ENCODE results near the gene COQ9.

COQ9 gene

DNA sequence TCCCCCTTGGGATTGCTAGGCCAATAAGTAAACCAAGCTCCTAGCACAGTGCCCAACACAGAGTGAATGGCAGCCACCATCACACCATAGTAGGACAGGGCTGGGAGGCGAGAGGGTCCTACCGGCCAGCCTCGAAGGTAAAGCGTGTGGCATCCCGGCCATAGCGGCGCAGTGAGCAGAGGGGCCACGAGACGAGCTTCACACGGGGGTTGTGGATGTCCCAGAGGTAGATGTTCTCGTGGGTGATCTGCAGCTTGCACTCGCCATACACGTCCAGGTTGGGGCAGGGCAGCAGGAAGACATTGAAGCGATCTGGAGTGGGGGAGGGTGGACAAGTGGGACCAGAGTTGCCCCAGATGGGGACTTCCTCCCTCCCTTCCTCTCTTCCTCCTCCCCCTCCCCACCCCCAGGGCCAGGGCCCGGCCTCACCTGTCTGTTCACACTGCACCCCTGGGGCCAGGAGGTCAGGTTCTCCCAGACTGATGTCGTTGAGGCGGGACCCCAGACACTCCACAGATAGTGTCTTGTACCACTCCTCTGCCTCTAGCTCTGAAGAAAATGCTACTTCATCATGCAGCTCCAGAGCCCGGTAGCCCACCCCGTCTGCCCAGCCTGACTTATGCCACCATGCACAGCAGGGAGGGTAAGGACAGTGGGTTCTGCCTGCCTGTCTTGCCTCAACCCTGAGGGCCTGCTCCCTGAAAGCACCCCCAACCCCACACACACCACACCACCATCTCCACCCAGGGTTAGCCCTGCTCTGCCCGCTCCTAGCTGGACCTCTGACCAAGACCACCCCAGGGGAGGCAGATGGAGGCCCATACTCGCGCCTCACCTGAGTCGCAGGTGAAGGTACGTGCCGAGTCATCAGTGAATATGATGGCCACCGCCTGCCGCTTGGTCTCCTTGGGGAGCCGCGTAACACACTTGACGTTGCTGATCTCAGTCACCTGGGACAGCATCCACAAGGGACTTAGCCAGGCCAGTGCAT is 27.7 kb downstream of the COQ9 start:
- no peak for TF ChIP-seq BACH2 (CRISPR knock-in tag; IDR thresholded peaks at IDR 0.05; ENCODE audit: borderline replicate concordance)
- TF ChIP-seq TCF4 (CRISPR knock-in tag; IDR thresholded peaks at IDR 0.05; ENCODE audit: borderline replicate concordance) = no peak
- TF ChIP-seq TOX (CRISPR knock-in tag; IDR thresholded peaks at IDR 0.05; ENCODE audit: borderline replicate concordance) = no peak
- no peak for TF ChIP-seq PPARA (CRISPR knock-in tag; IDR thresholded peaks at IDR 0.05; ENCODE audit: borderline replicate concordance)
- TF ChIP-seq ZFP3 (CRISPR knock-in tag; IDR thresholded peaks at IDR 0.05) = no peak
- TF ChIP-seq OSR1 (CRISPR knock-in tag; IDR thresholded peaks at IDR 0.05) = no peak
- no peak for TF ChIP-seq ZNF70 (CRISPR knock-in tag; IDR thresholded peaks at IDR 0.05)
- TF ChIP-seq GLIS3 (CRISPR knock-in tag; IDR thresholded peaks at IDR 0.05) = no peak
- no peak for TF ChIP-seq RARB (CRISPR knock-in tag; IDR thresholded peaks at IDR 0.05)
- no peak for TF ChIP-seq SNAI2 (CRISPR knock-in tag; IDR thresholded peaks at IDR 0.05)
- no peak for TF ChIP-seq TSHZ2 (CRISPR knock-in tag; IDR thresholded peaks at IDR 0.05)
- ATAC-seq = no peak

DNA sequence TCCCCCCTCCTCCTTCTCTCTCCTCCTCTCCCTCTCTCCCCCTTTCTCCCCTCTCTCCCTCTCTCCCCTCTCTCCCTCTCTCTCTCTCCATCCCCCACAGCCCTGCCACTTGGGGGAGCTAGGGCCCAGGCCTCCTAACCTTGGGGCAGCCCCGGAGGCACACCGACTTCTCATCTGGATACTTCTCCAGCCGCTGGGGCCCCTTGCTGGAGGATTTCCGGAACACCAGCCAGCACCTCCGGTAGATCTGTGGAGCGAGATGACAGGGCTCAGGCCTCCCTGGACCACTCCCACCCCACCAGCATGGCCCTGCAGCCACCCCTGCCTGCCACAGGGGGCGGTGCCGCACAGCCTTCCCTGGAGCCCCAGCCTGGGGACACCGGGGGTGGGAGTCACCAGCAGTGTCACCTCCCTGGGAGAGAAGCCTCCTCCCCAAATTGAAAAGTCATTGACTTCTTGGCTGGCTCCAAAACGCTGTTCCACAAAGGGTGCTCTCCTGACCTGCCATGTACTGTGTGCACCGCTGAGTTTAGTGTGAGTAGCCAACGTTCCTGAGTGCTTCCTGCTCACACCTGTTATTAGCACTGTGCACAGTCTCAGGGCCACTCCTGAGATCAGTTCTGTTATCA is 28.5 kb downstream of the COQ9 start:
- TF ChIP-seq GLIS3 (CRISPR knock-in tag; IDR thresholded peaks at IDR 0.05) (no peak), ARNTL (CRISPR knock-in tag; IDR thresholded peaks at IDR 0.05; ENCODE audit: borderline replicate concordance, low read depth) (no peak), PATZ1 (CRISPR knock-in tag; IDR thresholded peaks at IDR 0.05; ENCODE audit: borderline replicate concordance) (no peak), TSHZ2 (CRISPR knock-in tag; IDR thresholded peaks at IDR 0.05) (no peak), RARB (CRISPR knock-in tag; IDR thresholded peaks at IDR 0.05) (no peak), ZFP30 (CRISPR knock-in tag; IDR thresholded peaks at IDR 0.05) (no peak), ZNF565 (CRISPR knock-in tag; conservative IDR thresholded peaks at IDR 0.05; ENCODE audit: low read depth) (no peak), ESRRG (CRISPR knock-in tag; IDR thresholded peaks at IDR 0.05) (no peak), TCF4 (CRISPR knock-in tag; IDR thresholded peaks at IDR 0.05; ENCODE audit: borderline replicate concordance) (no peak), ZFP3 (CRISPR knock-in tag; IDR thresholded peaks at IDR 0.05) (no peak), ZNF8 (CRISPR knock-in tag; IDR thresholded peaks at IDR 0.05) (no peak), OSR1 (CRISPR knock-in tag; IDR thresholded peaks at IDR 0.05) (no peak), POU6F1 (CRISPR knock-in tag; IDR thresholded peaks at IDR 0.05; ENCODE audit: borderline replicate concordance, low read depth) (no peak), CSDC2 (CRISPR knock-in tag; IDR thresholded peaks at IDR 0.05) (no peak), CREB5 (CRISPR knock-in tag; IDR thresholded peaks at IDR 0.05; ENCODE audit: low read depth) (no peak), TOX (CRISPR knock-in tag; IDR thresholded peaks at IDR 0.05; ENCODE audit: borderline replicate concordance) (no peak), SNAI2 (CRISPR knock-in tag; IDR thresholded peaks at IDR 0.05) (no peak)
- TF ChIP-seq, protein P1, sequence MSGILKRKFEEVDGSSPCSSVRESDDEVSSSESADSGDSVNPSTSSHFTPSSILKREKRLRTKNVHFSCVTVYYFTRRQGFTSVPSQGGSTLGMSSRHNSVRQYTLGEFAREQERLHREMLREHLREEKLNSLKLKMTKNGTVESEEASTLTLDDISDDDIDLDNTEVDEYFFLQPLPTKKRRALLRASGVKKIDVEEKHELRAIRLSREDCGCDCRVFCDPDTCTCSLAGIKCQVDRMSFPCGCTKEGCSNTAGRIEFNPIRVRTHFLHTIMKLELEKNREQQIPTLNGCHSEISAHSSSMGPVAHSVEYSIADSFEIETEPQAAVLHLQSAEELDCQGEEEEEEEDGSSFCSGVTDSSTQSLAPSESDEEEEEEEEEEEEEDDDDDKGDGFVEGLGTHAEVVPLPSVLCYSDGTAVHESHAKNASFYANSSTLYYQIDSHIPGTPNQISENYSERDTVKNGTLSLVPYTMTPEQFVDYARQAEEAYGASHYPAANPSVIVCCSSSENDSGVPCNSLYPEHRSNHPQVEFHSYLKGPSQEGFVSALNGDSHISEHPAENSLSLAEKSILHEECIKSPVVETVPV (CRISPR knock-in tag; IDR thresholded peaks at IDR 0.05) = no peak

More for the DNA sequence above, 28.5 kb downstream of the COQ9 start:
- peak; percentile 60 for ATAC-seq

Measured in SK-N-SH treated with all-trans-retinoic acid at 6 μM for 48 hours (cell line).